ENCODE results near the gene FKBP1C.

FKBP1C gene

DNA sequence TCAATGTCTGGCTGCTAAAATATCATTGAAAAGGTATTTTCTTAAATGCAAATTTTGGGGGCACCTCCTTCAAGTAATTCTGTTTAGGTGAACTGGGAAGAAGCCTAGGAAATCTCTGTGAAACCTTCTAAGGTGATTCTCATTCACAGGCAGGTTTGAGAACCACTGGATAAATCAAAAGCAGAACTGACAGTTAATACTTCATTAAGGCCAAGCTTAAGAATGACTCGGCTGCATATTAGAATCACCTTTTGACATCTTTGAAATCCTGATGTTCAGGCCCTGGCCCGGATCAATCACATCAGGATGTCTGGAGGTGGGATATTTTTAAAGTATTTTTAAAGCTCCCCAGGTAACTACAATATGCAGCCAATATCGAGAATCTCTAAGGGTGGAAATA, 50.6 kb downstream of the FKBP1C start:
- Histone ChIP-seq H3K9me2 (ENCODE audit: low read depth, low read length) (no peaks in the 10 kb centered on the region), H3K4me2 (ENCODE audit: low read length) (no peak overlapping the region), H3K27me3 (ENCODE audit: insufficient read depth, low read length) (no peaks in the 10 kb centered on the region), H3K9ac (ENCODE audit: low read length) (no peak overlapping the region), H3K4me3 (ENCODE audit: low read depth, low read length, poor library complexity, severe bottlenecking) (no peak overlapping the region), H3K79me2 (ENCODE audit: insufficient read depth, low read length) (no peaks in the 10 kb centered on the region), H3K36me3 (ENCODE audit: insufficient read depth, low read length) (no peaks in the 10 kb centered on the region), H4K20me1 (ENCODE audit: insufficient read depth, low read length) (no peaks in the 10 kb centered on the region), H2AFZ (ENCODE audit: low read length) (no peak overlapping the region), H3K4me1 (ENCODE audit: insufficient read depth, low read length, severe bottlenecking) (no peaks in the 10 kb centered on the region), H3F3A (ENCODE audit: insufficient read depth, low read length) (no peaks in the 10 kb centered on the region), H3K27ac (ENCODE audit: low read depth, low read length, poor library complexity, severe bottlenecking) (no peak overlapping the region), H3K9me3 (ENCODE audit: low read length) (no peaks in the 10 kb centered on the region)
- no peak for TF ChIP-seq EZH2 (IDR thresholded peaks at IDR 0.05; ENCODE audit: borderline replicate concordance, low read length)
- TF ChIP-seq, protein P1, sequence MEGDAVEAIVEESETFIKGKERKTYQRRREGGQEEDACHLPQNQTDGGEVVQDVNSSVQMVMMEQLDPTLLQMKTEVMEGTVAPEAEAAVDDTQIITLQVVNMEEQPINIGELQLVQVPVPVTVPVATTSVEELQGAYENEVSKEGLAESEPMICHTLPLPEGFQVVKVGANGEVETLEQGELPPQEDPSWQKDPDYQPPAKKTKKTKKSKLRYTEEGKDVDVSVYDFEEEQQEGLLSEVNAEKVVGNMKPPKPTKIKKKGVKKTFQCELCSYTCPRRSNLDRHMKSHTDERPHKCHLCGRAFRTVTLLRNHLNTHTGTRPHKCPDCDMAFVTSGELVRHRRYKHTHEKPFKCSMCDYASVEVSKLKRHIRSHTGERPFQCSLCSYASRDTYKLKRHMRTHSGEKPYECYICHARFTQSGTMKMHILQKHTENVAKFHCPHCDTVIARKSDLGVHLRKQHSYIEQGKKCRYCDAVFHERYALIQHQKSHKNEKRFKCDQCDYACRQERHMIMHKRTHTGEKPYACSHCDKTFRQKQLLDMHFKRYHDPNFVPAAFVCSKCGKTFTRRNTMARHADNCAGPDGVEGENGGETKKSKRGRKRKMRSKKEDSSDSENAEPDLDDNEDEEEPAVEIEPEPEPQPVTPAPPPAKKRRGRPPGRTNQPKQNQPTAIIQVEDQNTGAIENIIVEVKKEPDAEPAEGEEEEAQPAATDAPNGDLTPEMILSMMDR (IDR thresholded peaks at IDR 0.05; ENCODE audit: low read length), result no peak
